GM12801 (cell line): ENCODE measurements around the gene DES.

Experiments used
- TF ChIP-seq, protein P1 (sequence below): IDR thresholded peaks from one replicate; pipeline ENCODE4 v1.5.1; 2011; ENCODE audit warnings: control low read depth; ENCODE audit not compliant: insufficient read length; ENCODE audit errors: extremely low read depth

DES gene

DNA sequence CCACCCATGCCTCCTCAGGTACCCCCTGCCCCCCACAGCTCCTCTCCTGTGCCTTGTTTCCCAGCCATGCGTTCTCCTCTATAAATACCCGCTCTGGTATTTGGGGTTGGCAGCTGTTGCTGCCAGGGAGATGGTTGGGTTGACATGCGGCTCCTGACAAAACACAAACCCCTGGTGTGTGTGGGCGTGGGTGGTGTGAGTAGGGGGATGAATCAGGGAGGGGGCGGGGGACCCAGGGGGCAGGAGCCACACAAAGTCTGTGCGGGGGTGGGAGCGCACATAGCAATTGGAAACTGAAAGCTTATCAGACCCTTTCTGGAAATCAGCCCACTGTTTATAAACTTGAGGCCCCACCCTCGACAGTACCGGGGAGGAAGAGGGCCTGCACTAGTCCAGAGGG is 803 bp upstream of the DES start:
- TF ChIP-seq, protein P1, sequence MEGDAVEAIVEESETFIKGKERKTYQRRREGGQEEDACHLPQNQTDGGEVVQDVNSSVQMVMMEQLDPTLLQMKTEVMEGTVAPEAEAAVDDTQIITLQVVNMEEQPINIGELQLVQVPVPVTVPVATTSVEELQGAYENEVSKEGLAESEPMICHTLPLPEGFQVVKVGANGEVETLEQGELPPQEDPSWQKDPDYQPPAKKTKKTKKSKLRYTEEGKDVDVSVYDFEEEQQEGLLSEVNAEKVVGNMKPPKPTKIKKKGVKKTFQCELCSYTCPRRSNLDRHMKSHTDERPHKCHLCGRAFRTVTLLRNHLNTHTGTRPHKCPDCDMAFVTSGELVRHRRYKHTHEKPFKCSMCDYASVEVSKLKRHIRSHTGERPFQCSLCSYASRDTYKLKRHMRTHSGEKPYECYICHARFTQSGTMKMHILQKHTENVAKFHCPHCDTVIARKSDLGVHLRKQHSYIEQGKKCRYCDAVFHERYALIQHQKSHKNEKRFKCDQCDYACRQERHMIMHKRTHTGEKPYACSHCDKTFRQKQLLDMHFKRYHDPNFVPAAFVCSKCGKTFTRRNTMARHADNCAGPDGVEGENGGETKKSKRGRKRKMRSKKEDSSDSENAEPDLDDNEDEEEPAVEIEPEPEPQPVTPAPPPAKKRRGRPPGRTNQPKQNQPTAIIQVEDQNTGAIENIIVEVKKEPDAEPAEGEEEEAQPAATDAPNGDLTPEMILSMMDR = no peak

DNA sequence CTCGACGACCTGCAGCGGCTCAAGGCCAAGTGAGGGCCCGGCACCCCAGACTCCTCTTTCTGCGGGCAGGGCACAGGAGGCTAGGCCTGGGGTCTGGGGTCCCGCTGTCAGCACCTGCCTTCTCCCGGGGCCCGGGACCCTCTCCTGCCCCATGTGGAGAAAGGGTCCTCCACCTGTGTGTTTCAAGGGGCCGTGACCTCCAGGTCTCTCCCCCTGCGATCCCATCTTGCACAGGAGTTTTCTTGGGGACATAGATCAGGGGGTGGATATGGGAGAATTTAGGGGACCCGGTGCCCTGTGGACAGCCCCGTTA is 791 bp downstream of the DES start:
- TF ChIP-seq, protein P1 = no peak

- TF ChIP-seq, protein P1 = no peak
Measured at GRCh38 chr2:219419331-219420197, 1.4 kb downstream of the DES start.

DNA sequence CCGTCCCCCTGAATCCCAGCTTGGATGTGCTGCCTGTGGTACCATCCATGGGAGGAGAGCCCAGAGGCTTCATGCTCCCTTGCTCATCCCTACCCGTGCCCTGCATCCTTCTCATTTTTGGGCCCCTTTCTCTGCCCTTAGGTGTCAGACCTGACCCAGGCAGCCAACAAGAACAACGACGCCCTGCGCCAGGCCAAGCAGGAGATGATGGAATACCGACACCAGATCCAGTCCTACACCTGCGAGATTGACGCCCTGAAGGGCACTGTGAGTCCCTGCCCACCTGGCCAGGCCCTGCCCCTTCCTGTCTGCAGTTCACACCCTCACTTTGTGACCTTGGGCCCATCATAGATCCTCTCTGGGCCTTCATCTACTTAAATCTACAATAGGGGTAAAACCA is 2.5 kb downstream of the DES start:
- TF ChIP-seq, protein P1 = no peak

- TF ChIP-seq, protein P1 = no peak
Measured at GRCh38 chr2:219421323-219421722, 3.1 kb downstream of the DES start.

DNA sequence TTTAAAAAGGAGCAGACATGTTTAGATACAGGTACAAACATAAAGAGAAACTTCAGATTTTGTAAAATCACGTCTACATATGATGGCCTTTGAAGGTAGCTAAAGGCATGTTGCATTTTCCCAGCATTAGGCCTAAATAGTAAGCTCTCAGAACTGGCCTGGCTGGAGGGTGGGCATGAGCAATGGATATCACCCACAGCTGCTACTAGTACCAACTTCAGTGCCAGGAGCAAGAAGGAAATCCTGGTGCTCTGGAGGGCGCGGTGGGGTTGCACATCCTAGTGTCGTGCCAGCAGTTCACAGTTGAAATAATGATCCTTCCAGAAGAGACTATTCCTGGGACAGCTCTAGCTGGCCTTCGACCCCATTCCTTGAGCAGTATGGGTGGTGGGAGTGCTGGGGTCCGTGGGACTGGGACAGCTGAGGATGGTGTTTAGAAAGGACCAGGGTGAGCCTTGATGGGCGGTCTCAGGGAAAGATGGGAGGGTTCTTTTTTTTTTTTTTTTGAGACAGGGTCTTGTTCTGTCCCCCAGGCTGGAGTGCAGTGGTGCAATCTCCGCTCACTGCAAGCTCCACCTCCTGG is 4.9 kb downstream of the DES start:
- TF ChIP-seq, protein P1 = no peak

DNA sequence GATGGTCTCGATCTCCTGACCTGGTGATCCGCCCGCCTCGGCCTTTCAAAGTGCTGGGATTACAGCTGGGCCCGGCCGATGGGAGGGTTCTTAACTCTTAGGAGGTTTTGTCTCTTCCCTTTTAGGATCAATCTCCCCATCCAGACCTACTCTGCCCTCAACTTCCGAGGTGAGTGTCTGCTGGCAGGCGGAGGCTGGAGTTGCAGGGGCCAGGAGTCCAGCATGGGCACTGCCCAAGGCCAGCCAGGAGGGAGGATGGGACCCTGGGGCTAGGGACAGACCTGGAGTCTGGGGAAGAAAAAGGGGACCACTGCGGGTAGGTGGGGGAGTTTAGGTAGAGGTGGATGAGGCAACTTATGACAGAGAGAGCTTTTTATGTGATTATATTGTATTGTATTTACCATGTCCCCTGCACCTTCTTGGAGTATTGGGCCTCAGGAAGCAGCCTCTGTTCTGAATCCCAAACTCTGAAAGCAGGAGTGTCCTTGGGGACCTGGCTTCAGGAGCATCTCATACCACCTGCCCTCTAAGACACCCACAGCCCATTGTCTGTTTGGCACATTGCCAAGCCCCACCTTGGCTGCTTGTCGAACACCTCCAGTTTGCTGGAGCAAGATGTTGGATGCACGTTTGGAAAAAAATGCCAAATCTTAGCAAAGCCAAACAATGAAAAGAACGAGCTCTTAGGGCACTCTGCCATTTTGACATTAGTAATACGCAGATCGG is 5.6 kb downstream of the DES start:
- TF ChIP-seq, protein P1 = no peak
